Psoas muscle (tissue), 8 donors: ENCODE data around the gene DTD1. TPM values are rescaled to one million over a fixed set of nuclear protein-coding genes. Genes with fewer than 3 reads are reported as not detected.

Experiments used
- ATAC-seq, 4 donors: fragments of 200-7000 bp; cut with Tn5 transposase; one replicate each; pipeline ENCODE4 v1.9.1; 2020; ENCODE audit warnings: moderate library complexity in 3 of 4, mild to moderate bottlenecking in 2 of 4
- DNase-seq, 2 donors: peaks; one replicate each; pipeline ENCODE4 v3.0.0-alpha.2; 2020
- H3K27ac ChIP-seq: fragments of 200-600 bp; one replicate; pipeline ENCODE4 v1.8.0; 2022
- H3K27me3 ChIP-seq, 3 donors: fragments of 200-600 bp in 1 of 3; one replicate each; pipeline versions ENCODE4 v1.6.1 to v1.8.0; 2013 to 2022; ENCODE audit warnings: low read length in 2 of 3, mild to moderate bottlenecking in 2 of 3, moderate library complexity in 1 of 3; ENCODE audit not compliant: insufficient read depth in 3 of 3
- H3K36me3 ChIP-seq, 2 donors: fragments of 200-600 bp in 1 of 2; one replicate each; pipeline versions ENCODE4 v1.6.1 to v1.8.0; 2013 to 2022; ENCODE audit warnings: low read depth in 1 of 2, mild to moderate bottlenecking in 1 of 2, moderate library complexity in 1 of 2; ENCODE audit not compliant: insufficient read depth in 1 of 2
- H3K4me1 ChIP-seq: fragments of 200-600 bp; one replicate; pipeline ENCODE4 v1.8.0; 2022
- H3K4me3 ChIP-seq: fragments of 200-600 bp; one replicate; pipeline ENCODE4 v1.8.0; 2022; ENCODE audit warnings: mild to moderate bottlenecking
- H3K9me3 ChIP-seq: fragments of 200-600 bp; one replicate; pipeline ENCODE4 v1.8.0; 2022
- WGBS, 3 donors: extraction: QIAGEN DNeasy Blood & Tissue Kit; methylation state at CpG; one replicate each; pipeline versions ENCODE4 v1.1.6 to v1.1.7; 2013; 5-methylcytosine and 5-hydroxymethylcytosine counted together
- intact Hi-C, 2 donors: fragments of 100-400 bp; cut with DNase I; formaldehyde crosslinking; loops; one replicate each; pipeline versions ENCODE4 v1.11.0 to v1.14.2; 2022
- polyA plus RNA-seq, 3 donors: library from polyadenylated mRNA; stranded (reverse); fragments of 200-250 nt; gene quantifications; one replicate each; pipeline ENCODE4 v1.2.3, GENCODE V29; 2013
- total RNA-seq, 4 donors: library from RNA; stranded (reverse); fragmentation: NEBNext Ultra II Directional in 2 of 4; extraction: Animal tissue kit (Norgen Biotek cat#: 25700) in 2 of 4; gene quantifications; one replicate each; pipeline versions ENCODE4 v1.2.1 to v1.2.4, GENCODE V29; 2021 to 2023
- TF ChIP-seq, protein P1 (sequence below): fragments of 200-600 bp; IDR thresholded peaks from one replicate; pipeline ENCODE4 v1.8.0; 2022; ENCODE audit warnings: antibody characterized with exemption
- donor health status: healthy with polysubstance abuse.
- donor health status: DM: no; HTN: no; CAD: no; lungs with moderate emphysema.
- donor health status: Bipolar disorder and iron deficiency.
- donor health status: healthy.
- donor health status: DM: yes; HTN: yes; CAD: no.
- donor health status: DM: no; HTN: no; CAD: no.
- donor health status: DM: no; HTN: no; CAD: no.
- donor health status: DM: yes; HTN: yes; CAD: no.

DTD1 gene
- total and polyA plus RNA-seq, 7 donors: 12.4 to 20.7 (median 18.2) TPM

DNA sequence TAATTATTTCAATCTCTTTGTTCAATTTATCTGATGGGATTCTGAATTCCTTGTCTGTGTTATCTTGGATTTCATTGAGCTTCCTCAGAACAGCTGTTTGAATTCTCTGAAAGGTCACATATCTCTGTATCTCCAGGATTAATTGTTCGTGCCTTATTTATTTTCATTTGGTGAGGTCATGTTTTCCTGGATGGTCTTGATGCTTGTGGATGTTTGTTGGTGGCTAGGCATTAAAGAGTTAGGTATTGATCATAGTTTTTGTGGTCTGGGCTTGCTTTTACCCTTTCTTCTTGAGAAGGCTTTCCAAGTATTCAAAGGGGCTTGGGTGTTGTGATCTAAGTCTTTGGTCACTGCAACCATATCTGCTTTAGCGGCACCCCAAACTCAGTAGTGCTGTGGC is 186.4 kb downstream of the DTD1 start:
- intact Hi-C loops: no loop called here
- no peaks in the 10 kb centered on the region for H3K9me3 ChIP-seq
- no peaks in the 10 kb centered on the region for H3K27me3 ChIP-seq
- no peaks in the 10 kb centered on the region for H3K4me1 ChIP-seq
- ATAC-seq (no peak), DNase-seq (no peak)
- no peak overlapping the region for H3K27ac ChIP-seq
- 57 to 59% (median 58%) methylated on average over 2 of the region's 2 CpGs for WGBS, 3 donors
- no peaks in the 10 kb centered on the region for H3K36me3 ChIP-seq
- no peak overlapping the region for H3K4me3 ChIP-seq
- TF ChIP-seq, protein P1, sequence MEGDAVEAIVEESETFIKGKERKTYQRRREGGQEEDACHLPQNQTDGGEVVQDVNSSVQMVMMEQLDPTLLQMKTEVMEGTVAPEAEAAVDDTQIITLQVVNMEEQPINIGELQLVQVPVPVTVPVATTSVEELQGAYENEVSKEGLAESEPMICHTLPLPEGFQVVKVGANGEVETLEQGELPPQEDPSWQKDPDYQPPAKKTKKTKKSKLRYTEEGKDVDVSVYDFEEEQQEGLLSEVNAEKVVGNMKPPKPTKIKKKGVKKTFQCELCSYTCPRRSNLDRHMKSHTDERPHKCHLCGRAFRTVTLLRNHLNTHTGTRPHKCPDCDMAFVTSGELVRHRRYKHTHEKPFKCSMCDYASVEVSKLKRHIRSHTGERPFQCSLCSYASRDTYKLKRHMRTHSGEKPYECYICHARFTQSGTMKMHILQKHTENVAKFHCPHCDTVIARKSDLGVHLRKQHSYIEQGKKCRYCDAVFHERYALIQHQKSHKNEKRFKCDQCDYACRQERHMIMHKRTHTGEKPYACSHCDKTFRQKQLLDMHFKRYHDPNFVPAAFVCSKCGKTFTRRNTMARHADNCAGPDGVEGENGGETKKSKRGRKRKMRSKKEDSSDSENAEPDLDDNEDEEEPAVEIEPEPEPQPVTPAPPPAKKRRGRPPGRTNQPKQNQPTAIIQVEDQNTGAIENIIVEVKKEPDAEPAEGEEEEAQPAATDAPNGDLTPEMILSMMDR: no peak

DNA sequence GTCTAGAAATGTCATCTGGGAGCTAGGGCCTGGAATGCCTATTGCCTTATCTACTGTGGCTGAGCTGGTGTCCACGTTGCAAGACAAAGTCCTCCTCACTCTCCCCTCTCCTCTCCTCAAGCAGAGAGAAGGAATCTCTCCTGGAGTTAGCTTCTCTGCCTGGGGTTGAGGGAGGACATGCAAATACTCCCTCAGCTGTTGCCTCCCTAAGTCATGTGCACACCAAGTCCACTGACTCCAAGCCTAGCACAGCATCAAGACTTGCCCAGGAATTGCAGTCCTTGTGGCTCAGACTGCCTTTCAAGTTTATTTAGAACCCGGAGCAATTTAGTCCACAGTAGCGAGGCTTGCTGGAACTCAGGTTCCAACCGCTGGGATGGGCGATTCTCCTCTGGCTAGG is 187.8 kb downstream of the DTD1 start:
- TF ChIP-seq, protein P1: no peak
- Histone ChIP-seq H3K36me3 (no peaks in the 10 kb centered on the region), H3K4me3 (no peak overlapping the region), H3K27ac (no peak overlapping the region), H3K9me3 (no peaks in the 10 kb centered on the region), H3K27me3 (no peaks in the 10 kb centered on the region), H3K4me1 (no peaks in the 10 kb centered on the region)
- no peak for ATAC-seq
- no peak for DNase-seq
- 89 to 91% (median 91%) methylated on average over 5 of the region's 5 CpGs for WGBS, 3 donors
- intact Hi-C loops: no loop called here

DNA sequence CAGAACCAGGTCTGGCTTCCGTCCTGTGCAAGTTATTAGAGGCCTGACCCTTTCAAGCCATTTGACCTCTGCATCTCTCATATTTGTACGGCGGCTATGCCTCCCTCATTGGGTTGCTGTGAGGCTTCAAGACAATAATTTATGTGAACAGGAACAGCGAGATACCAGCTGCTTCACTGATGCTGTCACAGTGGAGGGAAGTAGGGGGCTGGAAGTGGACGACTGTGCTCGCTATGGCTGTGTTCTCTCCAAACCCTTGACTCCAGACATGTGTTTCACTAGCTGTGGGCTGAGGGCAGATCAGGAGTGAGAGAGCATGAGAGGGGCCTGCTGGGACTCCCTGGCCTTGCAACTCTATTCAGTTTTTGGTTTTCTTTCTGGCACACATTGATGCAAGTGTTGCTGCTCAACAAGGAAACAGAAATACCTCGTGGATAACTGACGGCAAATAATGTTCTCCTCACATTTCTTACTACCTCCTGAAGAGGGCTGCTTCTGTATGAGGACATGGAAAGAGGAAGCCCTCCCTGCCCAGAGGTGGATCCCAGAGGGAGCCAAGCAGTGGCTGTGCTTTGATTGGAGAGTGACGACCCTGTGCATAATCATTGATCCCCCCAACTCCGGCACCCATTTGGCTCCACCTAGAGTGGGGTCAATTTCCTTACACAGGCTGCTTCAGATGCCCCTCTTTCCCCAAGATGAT is 191.0 kb downstream of the DTD1 start:
- H3K4me3 ChIP-seq: no peak overlapping the region
- no peaks in the 10 kb centered on the region for H3K9me3 ChIP-seq
- H3K4me1 ChIP-seq: no peaks in the 10 kb centered on the region
- no peaks in the 10 kb centered on the region for H3K36me3 ChIP-seq
- DNase-seq: no peak
- intact Hi-C loops: no loop called here
- ATAC-seq: no peak
- no peaks in the 10 kb centered on the region for H3K27me3 ChIP-seq
- 45 to 52% (median 47%) methylated on average over 10 of the region's 10 CpGs for WGBS, 3 donors
- no peak overlapping the region for H3K27ac ChIP-seq
- TF ChIP-seq, protein P1: no peak

DNA sequence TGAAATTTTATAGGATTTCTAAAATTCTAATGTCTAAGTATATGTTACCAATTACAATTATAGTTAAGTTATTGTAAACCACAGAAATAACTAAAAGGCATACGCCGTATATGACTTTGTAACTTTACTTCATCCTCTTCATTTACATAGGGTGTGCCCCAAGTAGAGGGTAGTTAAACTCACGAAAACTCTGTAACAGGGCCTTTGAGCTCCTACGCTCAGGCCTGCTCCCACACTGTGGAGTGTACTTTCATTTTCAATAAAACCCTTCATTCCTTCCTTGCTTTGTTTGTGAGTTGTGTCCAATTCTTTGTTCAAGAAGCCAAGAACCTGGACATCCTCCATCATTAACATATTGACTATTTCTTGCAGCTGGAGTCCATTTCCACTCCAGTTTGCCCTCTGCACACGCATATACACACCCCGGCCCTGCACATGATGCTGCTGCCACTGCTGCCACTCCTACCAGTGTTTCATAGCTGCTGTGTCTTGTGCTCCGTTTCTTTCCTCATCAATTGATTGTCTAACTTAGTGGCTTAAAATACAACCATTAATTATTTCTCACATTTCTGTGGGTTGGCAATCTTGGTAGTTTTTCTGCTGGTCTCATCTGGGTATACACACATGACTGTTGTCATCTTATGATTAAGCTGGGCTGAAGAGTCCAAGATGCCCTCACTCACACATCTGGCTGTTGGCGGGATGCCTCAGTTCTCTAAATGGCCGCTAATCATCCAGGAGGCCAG is 192.7 kb downstream of the DTD1 start:
- no peaks in the 10 kb centered on the region for H3K27me3 ChIP-seq
- DNase-seq (no peak), ATAC-seq (no peak)
- H3K4me1 ChIP-seq: no peaks in the 10 kb centered on the region
- TF ChIP-seq, protein P1: no peak
- intact Hi-C loops: no loop called here
- H3K36me3 ChIP-seq: no peaks in the 10 kb centered on the region
- H3K9me3 ChIP-seq: no peaks in the 10 kb centered on the region
- H3K27ac ChIP-seq: no peak overlapping the region
- WGBS, 3 donors: 87 to 91% (median 90%) methylated on average over 9 of the region's 9 CpGs
- no peak overlapping the region for H3K4me3 ChIP-seq
